Right lobe of liver (tissue), 4 donors: Measurements from ENCODE around the gene ZNF37A.

Experiments used
- CTCF ChIP-seq, 4 donors: fragments of 200-600 bp in 3 of 4; fragments of 450-650 bp in 1 of 4; IDR thresholded peaks; one replicate each; pipeline versions ENCODE4 v1.5.1 to v1.8.0; 2016 to 2022; ENCODE audit warnings: antibody characterized with exemption in 4 of 4, mild to moderate bottlenecking in 2 of 4
- POLR2A ChIP-seq: fragments of 450-650 bp; IDR thresholded peaks from one replicate; pipeline ENCODE4 v1.6.1; 2017; ENCODE audit warnings: antibody characterized with exemption, mild to moderate bottlenecking
- donor health status: DM: no; HTN: no; CAD: no.
- donor health status: DM: no; HTN: no; CAD: no.
- donor health status: DM: no; HTN: yes; CAD: no.

GRCh38 chr10:38076687-38077086, 17.4 kb upstream of the ZNF37A start:
- no peak for TF ChIP-seq CTCF (IDR thresholded peaks at IDR 0.05)
- no peak for TF ChIP-seq POLR2A
